ENCODE measurements around the gene TPSG1. TPM values are rescaled to one million over a fixed set of nuclear protein-coding genes. Genes with fewer than 3 reads are reported as not detected.

The TPSG1 gene
- total and polyA plus RNA-seq, 2 of the 13 experiments (the other 11 are each of a cell fraction or from before 2014, with no cell fraction given), result not detected

DNA sequence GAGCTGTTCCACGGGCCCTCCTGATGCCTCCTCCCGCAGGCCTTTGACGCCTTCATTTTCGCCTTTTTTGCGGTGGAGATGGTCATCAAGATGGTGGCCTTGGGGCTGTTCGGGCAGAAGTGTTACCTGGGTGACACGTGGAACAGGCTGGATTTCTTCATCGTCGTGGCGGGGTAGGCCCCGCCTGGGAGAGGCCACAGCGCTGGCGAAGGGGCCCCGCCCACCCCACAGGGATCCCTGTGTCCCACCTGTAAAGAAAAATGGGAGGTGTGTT is 29.7 kb downstream of the TPSG1 start:
- FAIRE-seq (no peak), ATAC-seq (no peak), DNase-seq (ENCODE audit: low spot score) (no peak)
- no peak overlapping the region for H3K9ac ChIP-seq (ENCODE audit: insufficient read depth, low read depth, low read length)
- H3K4me1 ChIP-seq (ENCODE audit: insufficient read depth, low read length), result peaks cover 33% of the 10 kb centered on the region
- intact Hi-C loops (cut with micrococcal nuclease; ENCODE audit: unreplicated experiment) (no loop called here), in situ Hi-C loops (cut with HindIII; ENCODE audit: extremely low pct_ligation_motif_present, low pct_unique_long_range_greater_than_20kb) (loop anchor here (5.0 kb wide), 1 partner anchor 83 kb away; no protein-coding TSS in a partner anchor)
- H3K27me3 ChIP-seq (ENCODE audit: control insufficient read depth in 1 of 2, insufficient read depth in 2 of 2, low read length in 2 of 2), result peaks cover 2 to 33% of the 10 kb centered on the region in 2 experiments; a peak in 4 of 5 replicates
- BruUV-seq (replicated peaks), result no TSS peak
- no peaks in the 10 kb centered on the region for H3K9me3 ChIP-seq (ENCODE audit: low read length)
- H3K27ac ChIP-seq (ENCODE audit: extremely low read length, insufficient read depth, low read length), result no peak overlapping the region
- H4K20me1 ChIP-seq (ENCODE audit: insufficient read depth, low read length), result peaks cover 29% of the 10 kb centered on the region; the same call in 1 of the 2 replicates
- no peaks in the 10 kb centered on the region for H3K36me3 ChIP-seq (replicated peaks in 1 of 2; ENCODE audit: control insufficient read depth in 1 of 2, insufficient read depth in 2 of 2, low read length in 2 of 2)
- CTCF ChIA-PET (ENCODE audit: low intra/inter-chr PET ratio, low total read pairs), result interaction anchor here (1.4 kb wide), 1 partner anchor 92 kb away, joined by 3 read pairs; no protein-coding TSS in a partner anchor
- H3K79me2 ChIP-seq (ENCODE audit: insufficient read depth, low read length), result no peaks in the 10 kb centered on the region
- 64% methylated on average over 14 of the region's 14 CpGs for WGBS (ENCODE audit: low lambda C conversion rate)
- TF ChIP-seq, protein P1, sequence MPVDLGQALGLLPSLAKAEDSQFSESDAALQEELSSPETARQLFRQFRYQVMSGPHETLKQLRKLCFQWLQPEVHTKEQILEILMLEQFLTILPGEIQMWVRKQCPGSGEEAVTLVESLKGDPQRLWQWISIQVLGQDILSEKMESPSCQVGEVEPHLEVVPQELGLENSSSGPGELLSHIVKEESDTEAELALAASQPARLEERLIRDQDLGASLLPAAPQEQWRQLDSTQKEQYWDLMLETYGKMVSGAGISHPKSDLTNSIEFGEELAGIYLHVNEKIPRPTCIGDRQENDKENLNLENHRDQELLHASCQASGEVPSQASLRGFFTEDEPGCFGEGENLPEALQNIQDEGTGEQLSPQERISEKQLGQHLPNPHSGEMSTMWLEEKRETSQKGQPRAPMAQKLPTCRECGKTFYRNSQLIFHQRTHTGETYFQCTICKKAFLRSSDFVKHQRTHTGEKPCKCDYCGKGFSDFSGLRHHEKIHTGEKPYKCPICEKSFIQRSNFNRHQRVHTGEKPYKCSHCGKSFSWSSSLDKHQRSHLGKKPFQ (CRISPR knock-in tag; IDR thresholded peaks at IDR 0.05; ENCODE audit: insufficient replicate concordance), result no peak
- TF ChIP-seq HNRNPL (IDR thresholded peaks at IDR 0.05; ENCODE audit: low read depth, low read length) (no peak), BCL6 (CRISPR knock-in tag; IDR thresholded peaks at IDR 0.05) (no peak), RBFOX2 (IDR thresholded peaks at IDR 0.05; ENCODE audit: low read depth, low read length) (no peak), MAFK (conservative IDR thresholded peaks at IDR 0.05 in 1 of 2, IDR thresholded peaks at IDR 0.05 in 1 of 2; ENCODE audit: low read length in 2 of 2) (no peak), ZNF329 (CRISPR knock-in tag; IDR thresholded peaks at IDR 0.05; ENCODE audit: low read depth) (no peak), GPN1 (CRISPR knock-in tag; IDR thresholded peaks at IDR 0.05; ENCODE audit: borderline replicate concordance) (no peak), RARG (CRISPR knock-in tag; IDR thresholded peaks at IDR 0.05; ENCODE audit: low read depth) (no peak)
- TF ChIP-seq, protein P2, sequence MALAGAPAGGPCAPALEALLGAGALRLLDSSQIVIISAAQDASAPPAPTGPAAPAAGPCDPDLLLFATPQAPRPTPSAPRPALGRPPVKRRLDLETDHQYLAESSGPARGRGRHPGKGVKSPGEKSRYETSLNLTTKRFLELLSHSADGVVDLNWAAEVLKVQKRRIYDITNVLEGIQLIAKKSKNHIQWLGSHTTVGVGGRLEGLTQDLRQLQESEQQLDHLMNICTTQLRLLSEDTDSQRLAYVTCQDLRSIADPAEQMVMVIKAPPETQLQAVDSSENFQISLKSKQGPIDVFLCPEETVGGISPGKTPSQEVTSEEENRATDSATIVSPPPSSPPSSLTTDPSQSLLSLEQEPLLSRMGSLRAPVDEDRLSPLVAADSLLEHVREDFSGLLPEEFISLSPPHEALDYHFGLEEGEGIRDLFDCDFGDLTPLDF (CRISPR knock-in tag; IDR thresholded peaks at IDR 0.05), result no peak
- TF ChIP-seq, protein P3, sequence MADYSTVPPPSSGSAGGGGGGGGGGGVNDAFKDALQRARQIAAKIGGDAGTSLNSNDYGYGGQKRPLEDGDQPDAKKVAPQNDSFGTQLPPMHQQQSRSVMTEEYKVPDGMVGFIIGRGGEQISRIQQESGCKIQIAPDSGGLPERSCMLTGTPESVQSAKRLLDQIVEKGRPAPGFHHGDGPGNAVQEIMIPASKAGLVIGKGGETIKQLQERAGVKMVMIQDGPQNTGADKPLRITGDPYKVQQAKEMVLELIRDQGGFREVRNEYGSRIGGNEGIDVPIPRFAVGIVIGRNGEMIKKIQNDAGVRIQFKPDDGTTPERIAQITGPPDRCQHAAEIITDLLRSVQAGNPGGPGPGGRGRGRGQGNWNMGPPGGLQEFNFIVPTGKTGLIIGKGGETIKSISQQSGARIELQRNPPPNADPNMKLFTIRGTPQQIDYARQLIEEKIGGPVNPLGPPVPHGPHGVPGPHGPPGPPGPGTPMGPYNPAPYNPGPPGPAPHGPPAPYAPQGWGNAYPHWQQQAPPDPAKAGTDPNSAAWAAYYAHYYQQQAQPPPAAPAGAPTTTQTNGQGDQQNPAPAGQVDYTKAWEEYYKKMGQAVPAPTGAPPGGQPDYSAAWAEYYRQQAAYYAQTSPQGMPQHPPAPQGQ (CRISPR knock-in tag; IDR thresholded peaks at IDR 0.05; ENCODE audit: borderline replicate concordance), result no peak
- TF ChIP-seq, protein P4, sequence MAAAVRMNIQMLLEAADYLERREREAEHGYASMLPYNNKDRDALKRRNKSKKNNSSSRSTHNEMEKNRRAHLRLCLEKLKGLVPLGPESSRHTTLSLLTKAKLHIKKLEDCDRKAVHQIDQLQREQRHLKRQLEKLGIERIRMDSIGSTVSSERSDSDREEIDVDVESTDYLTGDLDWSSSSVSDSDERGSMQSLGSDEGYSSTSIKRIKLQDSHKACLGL (CRISPR knock-in tag; IDR thresholded peaks at IDR 0.05), result no peak
- TF ChIP-seq, protein P5, sequence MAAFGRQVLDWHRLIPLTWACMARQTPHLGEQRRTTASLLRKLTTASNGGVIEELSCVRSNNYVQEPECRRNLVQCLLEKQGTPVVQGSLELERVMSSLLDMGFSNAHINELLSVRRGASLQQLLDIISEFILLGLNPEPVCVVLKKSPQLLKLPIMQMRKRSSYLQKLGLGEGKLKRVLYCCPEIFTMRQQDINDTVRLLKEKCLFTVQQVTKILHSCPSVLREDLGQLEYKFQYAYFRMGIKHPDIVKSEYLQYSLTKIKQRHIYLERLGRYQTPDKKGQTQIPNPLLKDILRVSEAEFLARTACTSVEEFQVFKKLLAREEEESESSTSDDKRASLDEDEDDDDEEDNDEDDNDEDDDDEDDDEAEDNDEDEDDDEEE (CRISPR knock-in tag; IDR thresholded peaks at IDR 0.05), result no peak
- no peak overlapping the region for H3K4me2 ChIP-seq (ENCODE audit: low read depth, low read length)
- H2AFZ ChIP-seq (ENCODE audit: low read length), result no peak overlapping the region
- POLR2A ChIA-PET, result no interaction called here
- H3K4me3 ChIP-seq (replicated peaks in 1 of 3; ENCODE audit: insufficient read depth in 1 of 3, low read depth in 2 of 3, low read length in 3 of 3), result no peak overlapping the region

Measured in HepG2 (cell line).